A549 treated with dexamethasone at 1 μM for 4 hours (cell line): ENCODE measurements around the gene OR2AK2. TPM values are rescaled to one million over a fixed set of nuclear protein-coding genes. Genes with fewer than 3 reads are reported as not detected.

Experiments used
- total RNA-seq: library from RNA; stranded (reverse); fragments of 200-300 nt; extraction: Qiagen RNA extraction; gene quantifications from 5 replicates; pipeline ENCODE4 v1.2.3, GENCODE V29; 2022

The OR2AK2 gene
- not detected in 5 replicates for total RNA-seq

GRCh38 chr1:247964933-247965332 is at the start of gene OR2AK2:
Gene OR2AK2 (plus strand): TSS chr1:247965233. CDS start chr1:247965377, 144 bp downstream.

GRCh38 chr1:247919952-247920351 is 45.1 kb upstream of the OR2AK2 start, which contains the start of gene OR2T8:
Gene OR2T8 (plus strand): TSS chr1:247920252. CDS start chr1:247921018, 766 bp downstream.

GRCh38 chr1:247924868-247925267 is 40.2 kb upstream of the OR2AK2 start, which contains the start of gene OR2AJ1:
Gene OR2AJ1 (plus strand): TSS chr1:247924889. CDS start chr1:247933769, 8,880 bp downstream.

GRCh38 chr1:247948558-247948957 is 16.5 kb upstream of the OR2AK2 start, which contains the start of gene OR2L8:
Gene OR2L8 (plus strand): TSS chr1:247948858. CDS start chr1:247948858, 0 bp downstream.

GRCh38 chr1:248013229-248013710 is 48.2 kb downstream of the OR2AK2 start, which contains the start of gene OR2L5:
Gene OR2L5 (plus strand): TSS chr1:248013660. CDS start chr1:248021948, 8,288 bp downstream.

Other genes with a start within 250 kb of the OR2AK2 start
- gene OR6F1, start 248.6 kb upstream of the OR2AK2 start, total RNA-seq, result not detected in 5 replicates
- gene OR14K1, start 226.6 kb upstream of the OR2AK2 start, total RNA-seq, result not detected in 5 replicates
- gene OR14A2, start 217.1 kb upstream of the OR2AK2 start, total RNA-seq, result not detected in 5 replicates
- gene OR1C1, start 204.7 kb upstream of the OR2AK2 start, total RNA-seq, result not detected in 5 replicates
- not detected in 5 replicates for gene OR14A16, start 141.1 kb upstream of the OR2AK2 start, total RNA-seq
- not detected in 5 replicates for gene OR11L1, start 123.3 kb upstream of the OR2AK2 start, total RNA-seq
- gene TRIM58, start 108.0 kb upstream of the OR2AK2 start, total RNA-seq, result not detected in 5 replicates
- not detected in 5 replicates for gene OR2W3, start 69.6 kb upstream of the OR2AK2 start, total RNA-seq
- gene OR2T8, start 45.0 kb upstream of the OR2AK2 start, total RNA-seq, result not detected in 5 replicates
- not detected in 5 replicates for gene OR2AJ1, start 40.3 kb upstream of the OR2AK2 start, total RNA-seq
- not detected in 5 replicates for gene OR2L8, start 16.4 kb upstream of the OR2AK2 start, total RNA-seq
- not detected in 5 replicates for gene OR2L5, start 48.4 kb downstream of the OR2AK2 start, total RNA-seq
- gene OR2L2, start 64.8 kb downstream of the OR2AK2 start, total RNA-seq, result 0.02 TPM in 1 of 5 replicates, not detected in the others
- not detected in 5 replicates for gene OR2L3, start 81.6 kb downstream of the OR2AK2 start, total RNA-seq
- gene OR2L13, start 130.0 kb downstream of the OR2AK2 start, total RNA-seq, result not detected in 5 replicates
- not detected in 5 replicates for gene OR2M5, start 179.9 kb downstream of the OR2AK2 start, total RNA-seq
- gene OR2M2, start 209.6 kb downstream of the OR2AK2 start, total RNA-seq, result not detected in 5 replicates
- gene OR2M3, start 232.0 kb downstream of the OR2AK2 start, total RNA-seq, result not detected in 5 replicates